HG03378 (cell line): ENCODE results near the gene GSC2.

Experiments
- ATAC-seq: cut with Tn5 transposase; IDR thresholded peaks from one replicate; pipeline ENCODE4 v1.9.1; 2021; ENCODE audit warnings: mild to moderate bottlenecking, moderate library complexity; ENCODE audit not compliant: unreplicated experiment

GSC2 gene

DNA sequence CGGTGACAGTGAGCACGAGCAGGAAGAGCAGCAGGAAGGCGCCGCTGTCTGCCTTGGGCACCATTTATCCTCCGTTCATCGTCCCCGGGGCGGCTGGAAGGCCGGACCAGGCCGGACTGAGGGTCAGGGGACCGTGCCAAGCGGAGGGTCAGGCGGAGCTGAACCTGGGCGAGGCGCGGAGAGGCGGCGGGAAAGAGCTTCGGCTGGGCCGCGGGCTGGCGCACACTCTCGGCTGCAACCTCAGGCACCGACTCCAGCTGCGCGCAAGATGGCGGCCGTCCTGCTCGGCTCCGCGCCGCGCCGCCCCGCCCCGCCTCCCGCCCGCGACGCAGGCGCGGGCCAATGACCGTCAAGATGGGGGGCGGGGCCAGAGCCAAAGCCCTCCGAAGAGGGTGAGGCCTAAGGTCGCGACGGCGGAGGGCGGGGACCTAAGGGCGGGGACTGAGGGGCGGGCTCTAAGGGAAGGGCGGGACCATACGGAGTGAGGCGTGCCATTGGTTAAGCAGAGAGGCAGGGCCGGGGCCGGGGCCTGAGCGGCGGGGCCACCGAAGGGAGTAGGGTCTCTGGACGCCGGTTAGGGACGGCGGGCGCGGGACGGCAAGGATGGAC is 27.8 kb downstream of the GSC2 start, which contains the start of gene DGCR2:
TSS of gene DGCR2 (minus strand) at position 270 of the 609 bp plus-strand sequence. CDS start at position 64, 206 bp downstream.
- peak; percentile 41 for ATAC-seq

DNA sequence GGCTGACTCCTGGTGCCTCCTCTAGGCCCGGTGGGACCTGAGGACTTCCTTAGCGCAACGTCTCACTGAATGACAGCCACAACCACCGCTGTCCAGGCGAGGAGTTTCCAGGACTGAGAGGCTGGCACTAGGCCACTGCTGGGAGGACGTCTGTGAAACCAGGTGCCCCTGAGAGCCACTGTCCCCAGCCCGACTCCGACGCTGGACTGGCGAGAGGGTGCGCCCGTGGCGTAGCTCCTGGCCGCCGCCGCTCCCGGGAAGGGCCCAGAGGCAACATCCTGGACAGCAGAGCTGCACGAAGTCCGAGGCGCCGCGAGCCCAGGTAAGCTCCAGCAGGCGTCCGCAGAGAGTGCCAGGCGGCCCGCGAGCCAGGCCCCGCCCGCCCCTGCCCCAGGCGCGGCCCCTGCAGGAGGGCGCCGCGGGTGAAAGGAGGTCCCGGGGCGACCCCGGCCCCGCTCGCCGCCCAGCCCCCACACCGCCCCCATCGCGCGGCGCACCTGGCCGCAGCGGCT is 28.4 kb downstream of the GSC2 start:
- ATAC-seq: peak; percentile 20

DNA sequence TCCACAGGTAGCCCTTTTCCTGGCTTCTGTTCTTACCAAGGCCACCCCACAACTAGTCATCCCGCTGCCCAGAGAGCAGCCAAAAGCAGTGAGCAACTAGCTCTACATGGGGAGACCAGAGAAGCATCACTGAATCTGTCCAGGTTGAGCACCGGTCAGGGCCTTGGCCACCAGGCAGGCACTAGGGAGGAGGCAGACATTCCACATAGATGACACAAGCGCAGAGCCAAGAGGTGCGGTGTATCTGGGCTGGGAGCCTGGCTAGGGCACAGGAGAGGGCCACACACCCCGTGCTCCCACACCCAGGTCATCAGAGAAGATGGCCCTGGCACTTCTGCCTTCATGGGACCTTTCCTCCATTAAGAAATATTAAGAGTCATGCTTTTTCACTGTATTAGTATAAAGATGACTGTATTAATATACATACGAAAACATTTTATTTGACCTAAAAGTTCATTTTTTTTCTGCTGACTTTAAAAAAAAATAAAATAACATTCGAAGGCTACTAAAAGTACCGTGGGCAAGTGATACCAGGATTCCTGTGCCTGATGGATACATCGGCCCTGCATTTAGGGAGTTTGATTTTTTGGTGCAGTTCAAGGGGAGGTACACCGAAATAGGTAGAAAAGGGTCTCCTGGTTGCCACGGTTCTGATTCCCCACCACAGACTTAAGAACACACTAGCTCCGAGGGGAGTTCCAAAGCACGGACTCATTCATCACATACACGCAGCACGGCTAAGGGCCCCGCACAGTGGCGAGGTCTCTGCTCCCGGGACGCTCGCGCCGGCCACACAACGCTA is 29.1 kb downstream of the GSC2 start:
- peak; percentile 22 for ATAC-seq

DNA sequence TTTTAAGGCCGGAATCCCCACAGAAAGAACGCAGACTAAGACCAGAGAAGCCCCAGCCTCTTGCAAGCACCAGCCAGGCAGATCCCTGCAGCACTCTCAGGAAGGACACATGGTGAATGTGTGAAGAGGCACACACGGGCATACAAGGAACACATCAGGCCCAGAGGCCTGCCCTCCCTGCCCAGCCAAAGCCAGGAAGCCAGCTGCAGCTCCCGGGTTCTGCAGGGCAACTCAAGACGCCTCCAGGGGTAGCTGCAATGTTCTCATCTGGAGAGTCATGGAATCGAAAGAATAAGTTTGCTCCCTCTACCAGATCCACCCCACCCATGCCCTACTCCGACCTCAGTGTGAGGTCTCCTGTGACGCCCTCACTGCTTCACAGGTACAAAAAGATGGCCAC is 30.1 kb downstream of the GSC2 start:
- no peak for ATAC-seq

DNA sequence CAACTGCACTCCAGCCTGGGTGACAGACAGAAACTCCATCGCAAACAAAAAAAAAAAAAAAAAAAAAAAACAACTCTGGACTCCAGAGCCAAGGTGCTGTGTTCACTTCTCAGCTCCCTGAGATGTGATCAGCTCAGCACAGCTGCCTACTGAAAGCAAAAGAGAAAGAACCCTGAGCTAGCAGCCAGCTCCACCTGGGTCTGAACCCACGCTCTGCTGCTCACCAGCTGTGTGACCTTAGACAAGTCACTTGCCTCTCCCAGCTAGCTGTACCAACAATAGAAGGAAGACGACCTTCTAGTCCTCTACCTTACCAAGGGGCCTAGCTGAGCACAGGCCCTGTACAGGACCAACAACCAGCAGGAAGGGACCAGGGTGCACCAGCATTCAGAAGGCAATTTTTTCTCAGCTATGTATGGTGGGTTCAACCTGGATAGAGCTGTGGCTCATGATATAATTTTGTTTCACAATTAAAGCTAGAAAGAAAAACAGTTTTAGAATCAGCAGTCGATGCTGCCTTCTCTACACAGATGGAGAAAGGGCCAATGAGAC is 31.7 kb downstream of the GSC2 start:
- no peak for ATAC-seq

DNA sequence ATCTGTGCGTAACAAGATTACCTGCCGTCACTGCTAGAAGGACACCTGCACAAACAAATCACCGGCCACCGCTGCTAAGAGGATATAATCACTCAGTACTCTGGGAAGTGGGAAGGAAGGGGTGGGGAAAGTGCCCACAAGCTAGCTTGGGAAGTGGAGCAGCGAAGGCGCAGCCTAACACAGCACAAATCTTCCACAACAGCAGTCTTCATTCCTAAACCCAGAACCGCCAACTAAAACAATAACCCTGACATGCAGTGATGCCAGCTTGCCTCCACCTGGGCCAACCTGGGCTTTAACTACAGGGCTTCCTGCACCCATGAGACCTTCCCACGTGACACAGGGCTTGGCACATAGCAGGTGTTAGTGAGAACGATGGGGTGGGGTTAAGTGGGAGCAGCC is 33.0 kb downstream of the GSC2 start:
- ATAC-seq: no peak

DNA sequence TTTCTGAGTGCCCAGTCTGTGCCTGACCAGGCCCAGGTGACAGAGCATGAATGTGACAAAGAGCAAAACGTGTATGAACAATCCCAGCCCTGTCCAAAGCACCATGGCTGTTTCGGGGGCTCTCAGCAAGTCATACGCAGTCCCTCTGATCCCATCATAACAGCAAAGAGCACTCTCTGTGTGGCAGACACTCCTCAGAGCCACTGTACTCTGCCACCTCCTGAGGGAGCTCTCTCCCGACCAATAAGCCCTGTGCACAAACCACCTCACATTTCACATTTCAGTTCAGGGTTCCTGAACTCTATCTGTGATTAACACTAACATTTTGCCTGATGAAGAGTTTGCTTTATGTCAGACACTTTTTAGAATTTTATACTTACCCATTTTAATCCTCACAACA is 34.5 kb downstream of the GSC2 start:
- no peak for ATAC-seq

DNA sequence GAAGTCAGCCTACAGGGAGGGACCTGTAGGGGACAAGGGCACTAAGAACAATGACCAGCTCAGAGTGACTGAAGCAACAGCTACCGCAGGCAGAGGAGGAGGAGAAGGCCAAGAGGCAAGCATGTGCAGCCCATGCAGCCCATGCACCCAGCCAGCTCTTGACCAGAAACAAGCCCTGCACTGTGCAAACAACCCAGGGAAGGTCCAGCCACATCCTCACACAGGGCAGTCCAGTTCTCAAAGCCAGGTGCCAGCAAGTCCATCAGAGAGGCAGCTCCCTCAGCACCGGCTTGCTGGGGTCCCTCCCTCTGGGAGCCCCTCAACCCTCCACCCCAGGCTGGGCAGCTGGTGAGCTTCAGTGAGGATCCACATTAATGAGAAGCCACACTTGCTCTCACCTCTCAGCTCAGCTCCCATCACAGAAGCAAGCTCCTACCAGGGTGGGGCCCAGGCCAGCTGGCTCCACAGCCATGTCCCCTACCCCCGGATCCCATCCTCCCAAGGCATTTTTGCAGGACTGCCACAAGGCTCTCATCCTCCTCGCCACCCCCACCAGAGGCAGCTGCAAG is 35.0 kb downstream of the GSC2 start:
- no peak for ATAC-seq

DNA sequence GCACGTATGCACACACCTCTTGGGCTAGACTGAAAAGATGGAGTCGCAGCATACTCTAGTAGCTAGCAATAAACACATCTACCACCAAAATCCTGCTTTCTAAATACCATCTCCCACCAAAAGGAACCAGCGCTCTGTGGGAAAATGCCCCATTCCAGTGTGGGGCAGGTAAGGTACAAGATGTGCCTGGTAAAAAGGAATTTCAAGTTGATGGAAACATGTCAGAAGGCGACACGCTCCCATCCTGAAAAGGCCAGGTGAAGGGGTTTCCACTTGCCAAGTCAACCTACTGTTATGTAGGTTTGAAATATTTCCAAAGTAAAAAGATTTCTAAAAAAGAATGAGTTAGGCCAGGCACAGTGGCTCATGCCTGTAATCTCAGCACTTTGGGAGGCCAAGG is 36.7 kb downstream of the GSC2 start:
- no peak for ATAC-seq

DNA sequence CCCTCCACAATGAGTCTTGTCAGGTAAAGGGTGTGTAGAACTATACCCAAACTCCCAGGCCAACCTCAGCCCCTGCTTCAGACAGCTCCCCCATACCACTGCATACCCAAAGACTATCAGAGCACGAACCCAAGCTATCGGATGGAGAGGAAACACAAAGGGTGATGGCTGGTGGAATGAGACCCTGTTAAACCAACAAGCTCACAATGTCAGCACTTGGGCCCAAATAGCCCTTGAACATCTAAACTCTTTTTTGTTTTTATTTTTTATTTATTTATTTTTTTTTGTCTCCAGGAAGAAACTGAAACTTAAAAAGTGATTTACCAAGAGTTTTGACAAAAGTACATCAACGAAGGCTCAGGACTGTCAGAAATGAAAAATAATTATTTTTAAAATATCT is 38.5 kb downstream of the GSC2 start:
- ATAC-seq: no peak

DNA sequence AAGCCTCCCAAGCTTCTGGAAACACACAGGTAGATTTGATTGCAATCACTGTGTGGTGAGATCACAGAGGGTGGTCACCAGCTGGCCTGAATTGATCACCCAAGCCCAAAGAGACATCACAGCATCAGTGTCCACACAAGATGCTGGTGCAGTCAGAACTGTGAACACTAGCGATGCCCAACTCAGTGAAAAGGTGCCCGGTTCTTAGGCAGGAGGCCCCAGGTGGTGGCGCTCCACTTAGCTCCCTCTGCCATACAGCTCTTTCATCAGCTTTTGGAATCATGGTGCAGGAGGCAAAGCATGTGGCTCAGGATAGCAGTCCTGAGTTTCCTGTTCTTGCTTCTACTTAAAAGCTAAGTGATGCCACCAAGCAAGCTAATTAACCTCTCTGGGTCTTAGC is 39.0 kb downstream of the GSC2 start:
- no peak for ATAC-seq

DNA sequence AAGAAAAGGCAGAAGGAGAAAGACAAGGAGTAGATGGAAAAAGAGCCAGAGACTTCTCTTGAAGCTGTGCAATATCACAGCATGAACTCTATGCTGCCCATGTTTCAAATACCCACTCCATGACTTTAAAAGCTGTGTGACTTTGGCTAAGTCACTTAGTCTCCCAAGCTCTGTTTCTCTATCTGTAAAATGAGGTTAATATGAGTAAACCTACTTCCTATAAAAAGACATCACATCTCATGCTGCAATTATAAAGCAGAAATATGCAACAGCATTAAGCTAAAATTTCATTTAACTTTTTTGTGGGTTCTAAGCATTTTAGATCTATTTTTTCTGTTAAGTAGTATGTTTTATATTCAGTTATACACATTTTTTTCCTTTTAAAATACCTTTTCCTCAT is 39.4 kb downstream of the GSC2 start:
- no peak for ATAC-seq

DNA sequence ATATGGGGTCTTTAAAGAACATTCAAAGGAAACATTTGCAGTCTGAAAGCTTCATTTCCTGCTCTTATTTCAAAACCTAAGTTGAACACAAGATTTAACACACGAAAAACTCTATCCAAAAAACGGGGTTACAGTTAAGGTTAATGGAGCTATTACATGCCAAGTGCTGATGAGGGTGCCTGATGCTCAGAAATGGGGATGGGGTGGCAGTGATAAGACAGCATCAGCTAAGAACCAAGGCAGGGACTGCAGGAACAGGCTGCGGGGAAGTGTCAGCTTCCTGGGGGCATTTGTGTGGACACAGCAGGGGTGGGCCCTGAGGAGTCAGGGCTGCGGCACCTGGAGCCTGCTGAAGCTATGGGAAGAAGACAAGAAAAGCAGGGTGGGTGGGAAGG is 40.0 kb downstream of the GSC2 start:
- ATAC-seq: peak; percentile 7

DNA sequence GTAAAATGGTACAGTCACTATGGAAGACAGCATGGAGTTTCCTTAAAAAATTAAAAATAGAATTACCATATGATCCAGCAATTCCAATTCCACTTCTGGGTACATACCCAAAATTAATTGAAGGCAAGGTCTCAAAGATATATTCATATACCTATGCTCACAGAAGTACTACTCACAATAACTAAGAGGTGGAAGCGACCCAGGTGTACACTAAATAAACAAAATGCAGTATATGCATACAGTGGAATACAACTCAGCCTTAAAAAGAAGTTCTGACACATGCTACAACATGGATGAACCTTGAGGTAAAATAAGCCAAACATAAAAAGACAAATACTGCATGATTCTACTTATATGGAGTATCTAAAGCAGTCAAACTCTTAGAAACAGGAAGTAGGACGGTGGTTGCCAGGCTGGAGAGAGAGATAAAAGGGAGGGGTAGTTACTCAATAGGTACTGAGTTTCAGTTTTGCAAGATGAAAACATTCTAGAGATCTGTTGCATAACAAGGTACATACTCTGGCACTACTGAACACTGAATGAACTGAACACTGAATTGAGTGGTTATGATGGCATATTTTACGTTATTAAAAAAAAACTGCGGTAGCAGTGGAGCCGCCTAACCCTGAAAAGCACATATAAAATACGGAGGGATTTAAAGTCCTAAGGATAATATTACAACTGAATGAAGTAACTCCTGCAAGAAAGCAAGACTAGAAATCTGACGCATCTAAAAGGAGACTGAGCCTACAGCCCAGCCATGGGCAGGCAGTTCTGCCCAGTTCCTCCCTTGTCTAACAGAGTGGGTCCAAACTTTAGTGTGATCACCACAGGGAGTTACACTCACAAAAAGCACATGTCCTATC is 40.7 kb downstream of the GSC2 start:
- ATAC-seq: peak; percentile 82

DNA sequence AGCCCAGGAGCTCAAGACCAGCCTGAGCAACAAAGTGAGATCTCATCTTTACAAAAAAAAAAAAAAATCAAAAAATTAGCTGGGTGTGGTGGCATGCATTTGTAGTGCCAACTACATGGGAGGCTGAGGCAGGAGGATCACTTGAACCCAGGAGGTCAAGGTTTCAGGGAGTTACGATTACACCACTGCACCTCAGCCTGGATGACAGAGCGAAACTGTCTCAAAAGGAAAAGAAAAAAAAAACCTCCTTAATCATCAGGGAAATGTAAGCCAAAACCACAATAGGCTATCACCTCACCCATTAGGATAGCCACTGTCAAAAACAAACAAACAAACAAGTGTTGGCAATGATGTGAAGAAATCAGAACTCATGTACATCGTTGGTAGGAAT is 41.3 kb downstream of the GSC2 start:
- ATAC-seq: no peak

DNA sequence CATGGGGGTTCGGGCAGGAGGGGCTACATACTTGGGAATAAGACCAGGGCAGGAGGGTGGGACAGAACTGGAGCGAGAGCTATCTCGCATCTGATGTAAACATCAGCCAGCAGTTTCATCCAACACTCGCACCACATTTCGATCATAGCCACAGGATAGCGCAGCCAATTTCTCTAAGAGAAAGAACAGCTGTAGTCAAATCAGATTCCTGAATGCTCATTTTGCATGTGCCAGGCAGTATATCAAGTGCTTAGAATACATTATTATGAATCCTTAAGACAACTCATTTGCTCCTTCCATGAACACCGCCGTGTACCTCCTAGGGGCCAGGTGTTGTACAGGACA is 42.4 kb downstream of the GSC2 start:
- no peak for ATAC-seq

DNA sequence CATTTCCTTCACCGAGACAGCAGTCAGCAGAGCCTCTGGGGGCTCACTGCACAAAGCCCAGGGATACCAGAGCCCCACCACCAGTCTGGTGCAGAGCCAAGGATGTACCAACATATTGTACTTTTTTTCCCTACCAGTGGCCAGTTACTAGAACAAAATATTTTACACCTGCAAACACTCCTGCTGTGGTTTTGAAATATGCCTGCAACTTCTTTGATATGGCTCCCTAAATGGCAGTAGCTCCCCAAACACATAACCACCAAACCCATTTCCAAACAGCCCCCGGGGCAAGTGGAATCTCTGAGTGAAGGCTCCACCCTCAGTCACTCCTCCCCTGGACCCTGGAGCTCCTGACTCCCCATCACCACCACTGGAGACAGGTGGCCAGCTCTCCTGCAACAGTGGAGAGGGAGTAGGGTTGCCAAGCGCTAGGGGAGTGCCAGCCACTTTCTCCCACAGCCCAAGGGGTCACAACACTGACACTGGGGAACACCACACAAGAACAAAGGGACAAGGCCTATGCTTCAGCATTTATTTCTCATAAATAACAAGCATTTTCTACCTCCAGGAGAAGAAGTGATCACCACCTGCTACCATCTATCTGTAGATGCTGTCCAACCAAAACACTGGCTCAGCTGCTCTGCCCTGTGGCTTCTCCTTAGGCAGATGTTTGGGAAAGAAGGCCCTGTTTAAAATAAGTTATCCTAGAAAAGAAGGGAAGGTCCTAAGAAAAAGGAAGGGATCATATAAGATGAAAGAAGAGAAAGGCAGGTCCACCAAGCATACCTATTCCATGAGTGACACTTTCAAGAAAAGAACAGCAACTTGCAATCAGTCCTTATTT is 43.0 kb downstream of the GSC2 start:
- no peak for ATAC-seq

DNA sequence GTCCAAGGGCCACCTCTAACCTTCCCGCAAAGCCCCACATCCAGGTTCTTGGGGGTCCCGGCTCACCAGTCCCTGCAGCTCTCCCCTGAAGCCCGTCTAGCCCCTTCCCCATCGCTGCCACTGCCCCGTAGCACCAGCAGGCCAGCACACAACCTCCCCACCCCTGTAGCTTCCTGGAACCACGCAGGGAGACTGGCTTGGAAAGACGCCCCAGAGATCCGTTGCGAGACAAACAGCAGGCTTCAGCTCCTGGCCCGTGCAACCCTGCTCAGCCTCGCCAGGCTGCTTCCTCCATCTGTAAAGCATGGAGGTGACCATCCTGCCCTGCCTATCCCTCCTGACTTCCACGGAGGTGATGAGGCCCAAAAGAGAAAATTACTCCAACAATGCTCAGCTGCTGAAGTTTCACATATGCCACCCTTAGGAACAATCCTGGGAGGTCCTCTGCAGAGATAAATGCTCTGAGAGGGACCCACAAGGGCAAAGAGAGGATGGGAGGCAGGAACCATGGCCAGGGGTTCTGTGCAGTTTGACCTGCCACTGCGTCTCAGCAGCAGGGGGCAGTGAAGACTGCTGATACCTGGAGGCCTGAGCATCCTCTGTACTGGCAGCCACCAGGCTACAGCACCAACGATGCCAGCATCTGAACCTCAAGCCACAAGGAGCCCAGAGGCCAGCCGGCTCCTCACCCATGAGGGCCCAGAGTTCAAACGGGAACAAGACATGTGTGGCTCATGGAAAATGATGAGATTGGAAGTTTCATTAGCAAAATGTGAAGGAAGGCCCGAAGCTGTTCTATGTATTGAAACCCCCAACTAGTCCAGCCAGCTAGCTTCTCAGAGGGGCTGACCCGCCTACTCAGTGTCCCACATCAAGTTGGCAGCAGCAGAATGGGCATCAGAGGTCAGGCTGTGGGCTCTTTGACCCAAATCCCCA is 44.0 kb downstream of the GSC2 start:
- no peak for ATAC-seq

DNA sequence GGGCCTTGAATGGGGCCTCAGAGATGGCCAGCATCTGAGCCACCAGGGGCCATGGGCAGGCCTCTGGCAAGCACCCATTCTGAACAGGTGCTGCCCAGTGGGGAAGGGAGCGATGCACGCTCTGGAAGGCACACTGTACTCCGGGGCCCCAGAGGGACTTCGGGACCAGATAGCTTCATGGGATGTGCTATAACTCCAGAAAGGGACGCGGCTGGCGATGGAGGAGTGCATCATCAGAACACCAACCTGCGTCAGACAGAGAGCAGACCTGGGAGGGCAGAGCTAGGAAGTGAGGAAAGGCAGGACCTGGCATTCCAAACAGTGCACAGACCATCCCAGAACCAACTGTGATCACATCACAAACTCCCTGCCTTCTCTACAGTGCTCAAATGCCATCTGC is 44.6 kb downstream of the GSC2 start:
- no peak for ATAC-seq
